Effector CD4-positive, alpha-beta T cell (primary cell): ENCODE measurements around the gene LILRA5.
"Not testable (repeated sequence)": the region's sequence is repeated elsewhere in the genome, so short reads cannot be mapped to it uniquely, and the experiment has no call there.

Source experiments
- DNase-seq: peaks from one replicate; pipeline ENCODE4 v3.0.0-alpha.2; 2020

The LILRA5 gene

DNA sequence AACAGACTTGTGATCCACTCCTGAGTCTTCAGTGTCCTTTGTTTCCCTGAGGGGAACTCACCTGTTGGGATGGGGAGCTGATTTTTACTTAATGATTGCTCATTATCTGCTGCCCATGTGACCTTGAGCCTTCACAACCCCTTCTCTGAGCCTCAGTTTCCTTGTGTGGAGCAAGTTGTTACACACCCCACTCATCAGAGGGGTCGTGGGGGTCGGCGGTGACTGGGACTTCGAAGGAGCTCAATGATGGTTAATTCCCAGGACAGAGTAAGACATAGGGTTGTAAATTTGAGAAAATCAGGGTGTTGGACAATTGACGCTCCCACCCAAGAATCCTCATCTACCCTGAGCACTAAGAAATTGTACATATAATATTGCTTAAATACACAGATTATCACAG is 13.5 kb downstream of the LILRA5 start:
- no peak for DNase-seq

DNA sequence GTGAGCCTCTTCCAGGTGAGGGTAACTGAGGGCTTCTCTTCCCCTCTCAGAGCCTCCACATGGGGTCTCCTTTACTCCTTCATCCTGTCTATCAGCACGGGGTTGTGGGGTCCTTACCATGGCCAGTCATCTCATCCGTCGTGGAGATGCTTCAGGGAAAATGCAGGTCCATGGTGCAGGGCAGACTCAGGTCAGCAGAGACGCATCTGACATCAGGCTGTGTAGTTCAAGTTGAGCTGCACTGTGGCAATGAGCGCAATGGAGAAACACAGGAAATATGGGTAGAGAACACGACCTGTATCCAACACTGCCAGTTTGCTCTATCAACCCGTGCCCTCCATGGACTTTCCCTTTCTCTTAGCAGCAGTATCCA is 13.9 kb downstream of the LILRA5 start:
- DNase-seq = no peak

DNA sequence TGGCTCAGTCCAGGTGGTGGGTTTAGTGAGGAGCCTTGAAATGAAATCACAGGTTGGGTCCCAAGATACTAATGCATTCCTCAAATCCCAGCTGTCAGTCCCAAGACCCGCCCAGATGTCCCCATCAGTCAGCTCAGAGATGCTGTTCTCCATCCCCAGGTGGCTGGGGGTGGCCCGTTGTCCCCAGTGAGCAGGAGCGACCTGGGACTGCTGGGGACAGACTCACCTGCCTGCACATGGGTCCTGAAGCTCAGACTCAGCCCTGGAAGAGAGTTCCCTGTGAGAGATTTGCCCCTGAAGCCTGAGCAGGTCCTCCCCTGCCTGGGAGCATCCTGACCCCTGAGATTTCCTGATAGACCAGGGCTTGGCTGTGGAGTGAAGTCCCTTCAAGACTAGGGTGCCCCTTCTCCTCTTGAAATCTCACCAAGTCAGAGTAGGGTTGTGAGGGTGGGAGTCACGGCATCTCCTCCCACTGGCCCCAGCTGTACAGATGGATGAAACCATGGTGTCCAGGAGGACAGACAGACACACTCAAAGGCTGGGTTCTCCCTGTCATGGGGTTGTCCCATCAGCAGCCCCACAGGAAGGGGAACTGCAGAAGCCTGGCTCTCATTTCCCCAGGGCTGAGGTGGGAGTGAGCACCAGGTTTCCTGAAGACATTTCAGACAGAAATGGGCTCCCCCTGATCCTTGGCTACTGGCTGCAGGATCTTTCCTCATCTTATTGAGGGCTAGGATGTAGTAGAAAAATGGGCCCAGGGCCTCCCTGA is 14.4 kb downstream of the LILRA5 start:
- DNase-seq = no peak

DNA sequence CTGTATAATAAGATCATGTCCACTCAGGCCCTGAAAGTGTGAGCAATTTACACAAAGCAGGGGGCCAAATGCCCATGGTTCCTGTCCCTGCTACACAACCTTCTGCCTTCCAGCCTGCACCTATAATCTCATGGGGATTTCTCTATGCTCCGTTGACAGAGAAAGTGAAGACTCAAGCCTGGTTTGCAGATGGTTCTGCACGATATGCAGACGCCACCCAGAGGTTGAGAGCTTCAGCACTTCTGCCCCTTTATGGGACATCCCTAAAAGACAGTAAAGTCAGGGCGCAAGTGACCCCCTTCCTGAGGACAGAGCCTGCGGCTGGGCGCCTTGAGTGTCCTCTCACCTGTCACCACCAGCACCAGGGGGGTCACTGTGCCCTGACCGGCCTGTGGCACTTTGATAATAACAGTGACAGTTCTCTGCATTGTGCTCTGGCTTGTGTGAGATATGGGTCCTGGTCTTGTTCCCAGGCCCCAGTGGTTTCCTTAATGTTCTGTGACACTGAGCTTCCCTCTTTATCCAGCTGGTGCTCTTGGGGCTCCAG is 15.1 kb downstream of the LILRA5 start:
- no peak for DNase-seq

DNA sequence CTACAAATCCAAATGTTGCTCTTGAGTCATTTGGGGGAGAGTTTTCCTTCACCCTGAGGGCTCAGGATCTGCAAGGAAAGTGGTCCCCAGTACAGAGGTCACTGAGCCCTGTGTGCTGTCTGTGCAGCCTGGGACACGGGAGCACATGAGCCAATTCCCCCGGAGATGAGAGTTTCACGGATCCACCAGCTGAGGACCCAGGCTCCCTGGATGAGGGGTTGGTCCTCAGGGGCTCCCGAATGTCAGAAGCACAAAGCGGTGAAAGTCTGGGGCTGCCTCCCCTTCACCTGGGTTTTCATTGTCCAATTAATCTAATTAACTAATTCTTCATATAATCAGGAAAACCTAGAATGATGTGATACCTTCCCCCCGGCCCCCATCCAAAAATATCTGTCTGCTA is 18.4 kb downstream of the LILRA5 start:
- DNase-seq = no peak

DNA sequence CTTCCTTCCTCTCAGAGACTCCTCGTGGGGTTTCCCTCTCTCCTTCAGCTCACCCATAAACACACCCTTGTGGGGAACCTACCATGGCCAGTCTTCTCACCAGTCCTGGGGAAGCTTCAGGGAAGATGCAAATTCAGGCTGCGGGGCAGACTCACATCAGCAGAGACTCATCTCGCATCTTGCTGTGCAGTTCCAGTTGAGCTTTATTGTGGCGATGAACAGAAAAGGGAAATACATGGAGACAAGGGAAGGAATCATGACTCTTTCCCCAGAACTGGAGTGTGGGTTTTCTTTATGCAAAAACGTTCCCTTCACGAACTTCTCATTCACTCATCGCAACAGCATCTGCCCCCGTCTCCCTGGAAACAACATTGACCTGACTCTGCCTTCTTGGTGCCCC is 23.8 kb downstream of the LILRA5 start:
- not testable (repeated sequence) for DNase-seq

DNA sequence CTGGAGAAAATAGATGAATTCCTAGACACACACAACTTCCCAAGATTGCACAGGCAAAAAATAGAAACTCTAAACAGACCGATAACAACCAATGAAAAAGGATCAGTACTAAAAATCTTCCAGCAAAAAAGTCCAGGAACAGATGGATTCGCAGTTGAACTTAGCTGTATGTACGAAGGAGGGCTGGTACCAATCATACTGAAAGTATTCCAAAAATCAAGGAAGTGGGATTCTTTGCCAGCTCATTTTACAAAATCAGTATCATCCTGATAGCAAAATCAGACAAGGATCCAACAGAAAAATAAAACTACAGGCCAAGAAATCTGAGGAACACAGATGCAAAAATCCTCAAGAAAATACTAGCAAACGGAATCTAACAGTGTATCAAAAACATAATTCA is 25.5 kb downstream of the LILRA5 start:
- DNase-seq = no peak

DNA sequence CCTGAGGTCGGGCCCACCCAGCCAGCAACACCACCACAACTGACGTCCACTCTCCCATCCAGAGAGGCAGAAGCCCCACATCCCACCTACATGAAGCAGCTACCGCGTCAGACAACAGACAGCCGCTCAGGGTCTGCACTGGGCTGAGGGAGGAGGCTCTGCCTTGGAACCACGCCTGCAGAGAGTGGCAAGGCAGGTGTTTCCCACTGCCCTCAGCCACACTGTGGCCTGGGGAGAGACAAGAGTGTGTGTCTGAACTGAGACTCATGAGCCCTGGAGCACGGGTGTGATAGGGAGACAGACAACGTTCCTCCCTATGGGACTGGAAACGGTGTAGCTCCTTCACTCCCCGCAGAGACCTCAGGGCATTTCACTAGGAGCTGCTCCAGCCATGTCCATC is 26.7 kb downstream of the LILRA5 start:
- DNase-seq = not testable (repeated sequence)

DNA sequence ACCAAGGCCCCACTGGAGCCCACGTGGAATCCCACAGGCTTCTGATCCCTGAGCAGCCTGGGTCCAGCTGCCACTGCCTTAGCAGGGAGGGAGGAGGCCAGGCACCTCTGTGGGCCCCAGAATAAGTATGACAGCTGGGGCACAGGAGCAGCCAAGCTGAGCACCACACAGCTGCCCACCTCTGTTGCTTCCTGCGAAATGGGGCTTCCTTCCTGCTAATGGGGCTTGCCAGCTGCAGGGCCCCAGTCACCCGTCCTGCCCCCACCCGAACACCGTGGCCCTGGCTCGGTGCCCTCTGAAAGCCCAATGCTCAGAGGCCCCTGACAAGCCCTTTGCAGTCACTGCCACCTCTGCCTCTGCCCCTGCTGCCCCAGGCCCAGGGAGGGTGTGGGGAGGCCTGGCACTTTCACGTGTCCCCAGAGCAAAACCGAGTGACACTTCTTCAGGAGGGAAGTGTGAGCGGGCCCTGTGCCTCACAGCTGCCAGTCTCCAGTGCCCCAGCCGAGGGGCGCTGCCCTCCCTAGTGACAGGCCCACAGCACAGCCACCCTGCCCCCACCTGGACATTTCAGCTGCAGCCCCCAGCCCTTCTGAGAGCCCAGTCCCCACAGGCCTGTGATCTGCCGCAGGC is 27.4 kb downstream of the LILRA5 start:
- DNase-seq = not testable (repeated sequence)

DNA sequence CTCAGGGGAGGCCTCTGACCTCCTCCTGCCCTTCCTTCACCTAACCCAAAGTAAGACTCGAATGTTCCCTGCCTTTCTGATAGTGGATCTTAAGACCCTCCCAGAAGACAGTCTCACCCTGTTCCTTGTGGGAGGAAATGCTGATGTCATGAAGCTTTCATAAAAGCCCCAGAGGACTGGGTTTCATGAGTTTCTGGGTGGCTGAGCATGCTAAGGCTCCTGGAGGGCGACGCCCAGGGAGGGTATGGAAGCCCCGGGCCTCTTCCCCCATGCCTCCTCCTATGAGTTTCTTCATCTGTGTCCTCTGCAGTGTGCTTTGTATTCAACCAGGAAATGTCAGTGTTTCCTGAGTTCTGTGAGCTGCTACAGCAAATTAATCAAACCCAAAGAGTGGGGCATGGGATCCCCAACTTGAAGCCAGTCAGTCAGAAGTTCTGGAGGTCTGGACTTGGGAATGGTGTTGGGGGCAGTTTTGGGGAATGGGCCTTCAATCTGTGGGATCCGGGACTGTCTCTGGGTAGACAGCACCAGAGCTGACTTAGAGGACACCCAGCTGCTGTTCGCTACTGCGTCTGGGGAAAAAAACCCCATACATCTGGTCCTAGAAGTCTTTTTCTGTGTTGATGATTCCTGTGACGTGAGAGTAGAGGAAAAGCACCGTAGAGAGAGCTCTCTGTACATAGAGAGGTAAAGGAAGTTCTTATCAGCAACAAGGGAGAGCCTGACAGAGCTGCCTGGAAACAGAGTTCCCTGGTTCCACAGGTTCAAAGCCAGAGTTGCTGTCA is 30.1 kb downstream of the LILRA5 start:
- DNase-seq = no peak

DNA sequence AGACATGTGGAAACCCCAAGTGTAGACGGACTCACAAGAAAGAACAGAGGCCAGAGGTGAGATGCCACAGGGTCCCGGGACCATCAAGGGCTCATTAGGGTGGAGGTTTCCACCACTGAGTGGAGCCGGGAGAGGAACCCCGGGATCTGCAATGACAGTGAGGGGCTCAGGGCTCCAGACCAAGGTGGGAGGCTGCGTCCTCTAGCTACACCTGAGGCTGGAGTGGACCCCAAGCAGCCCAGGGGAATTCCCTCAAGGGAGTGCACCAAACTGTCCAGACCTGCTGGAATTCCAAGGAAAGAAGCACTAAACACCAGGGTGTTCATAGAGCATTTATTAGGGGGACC is 31.3 kb downstream of the LILRA5 start:
- DNase-seq = not testable (repeated sequence)

DNA sequence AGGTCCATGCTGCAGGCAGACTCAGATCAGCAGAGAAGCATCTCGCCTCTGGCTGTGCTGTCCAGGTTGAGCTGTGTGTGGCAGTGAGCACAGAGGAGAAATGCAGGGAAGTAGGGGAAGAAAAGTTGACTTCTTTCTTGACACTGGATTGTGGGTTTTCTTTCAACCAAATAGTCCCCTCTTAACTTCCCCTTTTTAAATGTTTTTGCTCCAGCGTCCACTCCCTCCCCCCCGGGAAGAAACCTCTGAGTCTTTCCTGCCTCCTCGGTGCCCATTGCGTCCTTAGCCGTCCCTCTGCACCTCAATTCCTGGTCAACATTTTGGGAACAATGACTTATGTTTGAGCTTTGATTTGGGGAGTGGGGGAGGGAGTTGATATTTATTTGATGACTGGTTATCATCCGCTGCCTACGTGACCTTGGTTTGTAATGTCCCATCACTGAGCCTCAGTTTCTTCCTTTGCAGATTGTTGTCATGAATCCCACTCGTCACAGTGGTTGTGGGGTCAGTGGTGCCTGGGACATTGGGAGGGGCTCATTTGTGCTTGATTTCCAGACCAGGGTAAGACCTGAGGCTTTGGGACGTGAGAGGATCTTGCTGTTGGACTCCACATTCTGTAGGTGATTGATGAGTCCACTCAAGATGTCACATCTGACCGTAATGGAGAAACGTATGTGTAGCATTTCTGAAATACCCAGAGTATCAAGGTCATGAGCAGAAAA is 31.8 kb downstream of the LILRA5 start, which contains the start of gene LILRB2:
LILRB2 (minus strand) TSS at position 104 of the 722 bp plus-strand sequence. CDS start 614 bp downstream, outside the sequence.
- no peak for DNase-seq

DNA sequence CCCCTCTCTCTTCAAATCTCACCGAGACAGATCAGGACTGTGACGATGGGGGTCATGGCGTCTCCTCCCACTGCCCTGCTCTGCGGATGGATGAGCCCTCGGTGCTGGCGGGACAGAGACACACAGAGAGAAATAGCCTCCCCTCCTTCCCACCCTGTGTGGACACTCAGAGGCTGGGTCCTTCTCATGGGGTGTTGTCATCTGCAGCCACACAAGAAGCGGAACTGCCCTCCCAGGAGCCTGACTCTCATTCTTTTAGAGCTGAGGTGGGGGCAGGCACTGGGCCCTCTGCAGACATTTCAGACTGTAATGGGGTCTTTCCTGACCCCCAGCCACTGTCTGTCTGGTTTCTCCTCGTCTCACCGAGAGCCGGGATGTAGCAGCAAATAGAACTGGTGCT is 32.5 kb downstream of the LILRA5 start:
- DNase-seq = not testable (repeated sequence)

DNA sequence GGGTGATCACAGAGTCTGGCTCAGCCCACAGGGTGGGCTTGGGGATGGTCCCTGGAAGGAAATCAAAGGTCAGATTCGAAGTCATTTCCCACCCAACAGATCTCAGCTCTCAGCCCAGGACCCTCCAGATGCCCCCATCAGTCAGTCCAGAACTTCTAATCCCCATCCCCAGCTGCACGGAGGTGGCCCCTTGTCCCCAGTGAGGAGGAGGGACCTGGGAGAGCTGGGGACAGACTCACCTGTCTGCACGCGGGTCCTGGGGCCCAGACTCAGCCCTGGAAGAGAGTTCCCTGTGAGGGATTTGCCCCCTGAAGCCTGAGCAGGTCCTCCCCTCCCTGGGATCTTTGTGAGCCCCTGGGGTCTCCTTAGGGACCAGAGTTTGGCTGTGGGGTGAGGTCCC is 32.9 kb downstream of the LILRA5 start:
- not testable (repeated sequence) for DNase-seq

DNA sequence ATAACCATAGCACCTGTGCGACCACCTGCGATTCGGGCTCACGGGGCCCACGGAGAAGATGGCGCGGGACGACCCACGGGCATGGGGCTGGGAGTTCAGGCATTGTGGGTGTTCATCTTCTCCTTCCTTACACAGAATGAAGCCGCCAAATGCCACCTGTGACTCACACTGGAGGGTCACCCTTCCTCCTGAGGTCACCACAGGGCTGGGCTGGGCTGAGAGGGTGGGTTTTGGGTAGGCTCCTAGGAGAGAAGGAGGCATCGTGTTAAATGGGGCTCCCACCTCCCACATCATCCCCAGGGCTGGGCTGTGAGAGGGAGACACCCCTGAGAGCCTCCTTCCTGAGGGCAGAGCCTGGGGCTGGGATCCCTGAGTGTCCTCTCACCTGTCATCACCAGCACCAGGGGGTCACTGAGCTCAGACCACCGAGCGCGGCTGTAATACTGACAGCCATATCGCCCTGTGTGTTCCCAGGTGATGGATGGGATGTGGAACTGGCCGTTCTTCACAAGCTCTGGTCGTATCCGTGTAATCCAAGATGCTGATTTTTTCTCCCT is 33.5 kb downstream of the LILRA5 start:
- DNase-seq = no peak

DNA sequence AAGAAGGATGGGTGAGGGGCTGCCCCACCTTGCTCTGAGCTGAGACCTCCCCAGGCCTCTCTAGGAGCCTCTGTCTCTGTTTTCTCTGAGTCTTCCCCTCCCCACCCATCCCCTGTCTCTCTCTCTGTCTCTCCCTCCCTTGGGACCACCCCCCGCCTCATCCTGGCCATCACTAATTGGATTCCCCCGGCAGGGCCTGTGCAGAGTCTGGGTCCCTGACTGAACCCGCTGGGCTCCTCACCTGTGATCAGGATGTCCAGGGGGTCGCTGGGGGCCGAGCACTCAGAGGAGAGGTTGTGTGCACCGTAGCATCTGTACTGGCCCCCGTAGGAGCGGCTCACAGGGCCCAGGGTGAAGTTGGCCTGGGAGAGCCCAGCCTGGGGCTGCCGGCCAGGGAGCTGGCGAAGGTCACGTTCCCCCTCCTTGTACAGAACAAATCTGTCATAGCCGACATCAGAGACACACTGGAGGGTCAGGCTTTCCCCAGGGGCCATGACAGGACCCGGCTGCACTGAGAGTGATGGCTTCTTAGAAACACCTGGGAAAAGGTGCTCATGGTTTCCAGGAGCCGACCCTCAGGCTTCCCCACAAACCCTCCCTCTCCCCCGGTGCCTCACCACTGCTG is 34.3 kb downstream of the LILRA5 start:
- DNase-seq = not testable (repeated sequence)

DNA sequence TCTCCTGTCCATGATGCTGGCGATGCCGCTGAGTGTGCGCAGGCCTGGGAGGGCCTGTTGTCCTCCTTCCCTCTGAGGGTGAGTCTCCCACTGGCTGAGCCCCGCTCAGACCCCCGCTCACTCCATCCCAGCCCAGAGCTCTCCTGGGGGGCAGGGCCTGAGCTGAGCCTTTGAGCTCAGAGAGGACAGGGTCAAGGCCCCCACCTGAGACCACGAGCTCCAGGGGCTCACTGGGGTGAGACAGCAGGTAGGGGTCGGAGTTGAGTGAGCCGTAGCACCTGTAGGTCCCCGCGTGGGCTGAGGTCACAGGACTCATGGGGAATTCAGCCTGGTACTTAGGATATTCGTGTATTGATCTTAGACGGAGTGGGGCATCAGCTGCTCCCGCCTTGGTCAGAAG is 34.9 kb downstream of the LILRA5 start:
- not testable (repeated sequence) for DNase-seq

DNA sequence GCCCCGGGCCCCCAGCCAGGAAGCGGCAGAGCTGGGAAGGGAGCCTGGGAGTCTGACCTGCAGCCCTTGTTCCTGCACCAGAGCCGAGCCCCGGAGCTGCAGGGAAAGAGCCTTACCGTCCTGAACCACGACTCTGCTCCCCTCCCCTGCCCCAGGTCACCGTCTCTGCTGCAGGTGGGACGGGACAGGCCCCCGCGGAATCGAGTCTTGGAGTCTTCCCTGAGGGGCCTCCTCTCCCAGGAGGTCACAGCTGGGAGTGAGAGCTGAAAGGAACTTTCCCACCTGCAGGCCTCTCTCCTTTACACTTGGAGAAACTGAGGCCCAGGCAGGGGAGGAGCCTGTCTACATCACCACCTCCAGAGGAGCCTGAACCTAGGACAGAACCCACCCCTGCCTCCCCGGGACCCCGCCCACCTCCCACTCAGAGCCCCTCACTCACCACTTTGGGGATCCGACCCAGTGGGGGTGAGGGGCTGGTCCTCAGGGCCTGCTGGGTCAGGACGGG is 35.8 kb downstream of the LILRA5 start:
- DNase-seq = not testable (repeated sequence)

DNA sequence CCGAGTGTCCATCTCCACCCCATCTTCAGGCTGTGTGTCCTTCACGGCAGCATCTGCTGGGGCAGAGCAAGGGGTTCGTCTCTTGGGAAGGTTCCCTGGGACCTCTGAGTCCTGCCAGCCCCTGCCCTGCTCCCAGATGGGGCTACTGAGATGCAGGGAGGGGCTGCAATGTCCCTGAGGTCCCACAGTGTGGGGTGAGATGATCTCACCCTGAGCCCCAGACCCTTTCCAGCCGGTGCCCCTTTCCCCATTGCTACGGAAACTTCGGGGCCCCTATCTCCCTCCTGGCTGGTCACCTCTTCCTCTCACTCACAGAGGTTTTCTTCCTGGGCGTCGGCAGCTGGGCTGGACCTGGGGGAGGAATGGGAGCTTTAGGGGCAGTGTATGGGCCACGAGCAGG is 37.0 kb downstream of the LILRA5 start:
- DNase-seq = no peak

DNA sequence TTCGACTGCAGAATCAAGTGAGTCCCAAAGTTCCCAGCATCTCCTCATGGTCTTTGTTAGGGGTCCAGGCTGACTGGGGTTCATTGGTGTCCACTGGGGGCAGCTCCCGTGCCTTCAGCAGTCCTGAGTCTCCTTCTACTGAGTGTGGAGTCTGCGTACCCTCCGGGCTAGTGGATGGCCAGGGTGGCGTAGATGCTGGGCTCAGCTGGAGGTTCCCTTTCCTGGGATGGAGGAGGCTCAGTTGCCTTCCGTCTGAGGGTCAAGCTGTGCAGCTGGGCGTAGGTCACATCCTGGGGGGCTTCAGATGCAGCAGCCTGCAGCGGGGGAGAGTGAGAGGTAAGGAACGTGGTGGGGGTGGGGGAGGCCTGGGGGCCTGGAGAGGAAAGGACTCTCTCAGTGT is 38.5 kb downstream of the LILRA5 start:
- not testable (repeated sequence) for DNase-seq

DNA sequence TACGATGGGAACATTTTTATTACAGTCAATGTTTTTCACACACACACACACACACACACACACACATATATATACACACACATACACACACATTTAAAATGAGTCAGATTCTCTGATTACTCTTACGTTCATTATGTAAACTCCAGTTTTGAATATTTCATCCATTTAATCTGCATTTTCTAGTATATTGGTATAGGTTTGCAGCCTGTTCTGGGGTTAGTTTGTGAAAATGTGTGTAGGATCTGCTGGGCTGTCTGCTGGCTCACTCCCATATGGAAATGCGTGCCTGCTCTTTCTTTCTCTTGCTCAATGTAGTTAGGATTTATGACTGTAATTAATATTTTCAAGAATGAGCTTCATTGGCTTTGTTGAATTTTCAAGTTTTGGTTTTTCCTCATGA is 39.1 kb downstream of the LILRA5 start:
- DNase-seq = no peak

DNA sequence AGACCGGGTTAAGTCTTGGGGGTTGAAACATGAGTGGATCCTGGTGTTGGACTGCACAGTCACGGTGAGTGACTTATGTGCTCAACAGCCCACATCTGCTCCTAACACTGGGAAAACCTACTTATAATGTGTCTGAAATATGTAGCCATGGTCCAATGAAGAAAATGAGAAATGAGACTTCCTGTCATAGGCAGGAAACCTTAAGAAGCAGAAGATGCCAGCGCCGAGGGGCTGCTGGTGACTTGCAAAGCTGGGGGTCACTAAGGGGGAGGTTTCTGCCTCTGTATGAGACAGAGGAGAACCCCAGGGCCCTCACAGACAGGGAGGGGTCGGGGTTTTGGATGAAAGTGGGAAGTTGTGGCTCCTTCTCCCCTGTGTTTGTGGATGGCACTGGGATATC is 40.8 kb downstream of the LILRA5 start:
- DNase-seq = not testable (repeated sequence)
